Fibroblast of skin of back (primary cell): Measurements from ENCODE around the gene SIL1.
A peak's percentile ranks its signal among the peaks of the same experiment; 100 is the strongest.

Source experiments
- DNase-seq: peaks from one replicate; pipeline ENCODE4 v3.0.0-alpha.2; 2013

SIL1 gene

DNA sequence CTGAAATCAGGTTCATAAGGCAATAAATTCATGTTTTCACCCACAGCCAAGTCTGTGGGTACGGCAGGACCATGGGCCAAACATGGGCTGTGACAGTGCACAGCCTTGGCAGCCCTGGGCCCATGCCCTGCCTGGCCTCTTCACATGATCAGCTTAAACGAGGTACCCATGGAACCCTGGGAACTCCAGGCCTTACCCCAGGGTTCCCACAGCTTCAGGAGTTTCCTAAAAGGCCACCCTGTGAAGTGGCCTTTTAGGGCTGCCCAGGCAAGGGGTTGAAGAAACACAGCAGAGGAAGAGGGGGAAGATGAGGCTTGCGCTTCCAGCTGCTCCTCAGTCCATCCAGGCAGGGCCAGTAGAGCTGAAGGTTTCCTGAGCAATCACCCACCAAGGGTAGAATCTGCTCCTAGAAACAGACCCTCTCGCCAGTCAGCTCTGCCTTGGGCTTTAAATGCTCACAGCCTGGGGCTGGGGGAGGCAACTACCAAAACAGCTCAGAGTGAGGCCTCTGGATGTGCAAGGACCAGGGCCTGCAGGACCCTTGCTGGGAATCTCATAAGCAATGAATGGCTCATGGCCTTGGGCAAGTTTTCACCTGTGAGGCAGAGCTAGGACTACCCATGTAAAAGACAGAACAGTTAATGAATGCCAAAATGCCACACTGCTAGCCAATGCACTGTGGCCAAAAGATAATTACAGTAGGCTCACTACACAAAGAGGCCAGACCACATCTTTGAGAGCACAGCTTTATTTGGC, 243.7 kb downstream of the SIL1 start:
- DNase-seq: no peak

- DNase-seq: peak; percentile 86
Observed at GRCh38 chr5:138953387-138954256, 244.5 kb downstream of the SIL1 start.

DNA sequence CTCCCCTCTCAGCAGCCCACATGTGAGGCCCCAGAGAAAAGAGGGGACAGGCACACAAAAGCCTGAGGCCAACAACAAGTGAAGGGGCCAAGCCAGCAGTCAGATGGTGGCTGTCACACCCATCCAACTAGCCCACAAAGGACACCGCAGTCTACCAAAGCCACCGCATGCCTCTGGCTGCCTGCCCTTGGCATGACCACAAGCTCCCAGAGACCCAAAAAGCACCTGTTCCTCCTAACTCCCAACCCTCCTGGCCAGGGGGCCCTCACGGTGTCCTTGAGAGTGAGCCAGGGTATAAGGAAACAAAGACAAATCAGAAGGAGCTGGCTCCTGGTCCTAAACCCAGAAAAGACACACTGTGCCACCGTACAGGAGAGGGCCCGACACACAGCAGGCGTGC, 245.2 kb downstream of the SIL1 start:
- no peak for DNase-seq

GRCh38 chr5:138951986-138952735, 246.0 kb downstream of the SIL1 start:
- DNase-seq: no peak

DNA sequence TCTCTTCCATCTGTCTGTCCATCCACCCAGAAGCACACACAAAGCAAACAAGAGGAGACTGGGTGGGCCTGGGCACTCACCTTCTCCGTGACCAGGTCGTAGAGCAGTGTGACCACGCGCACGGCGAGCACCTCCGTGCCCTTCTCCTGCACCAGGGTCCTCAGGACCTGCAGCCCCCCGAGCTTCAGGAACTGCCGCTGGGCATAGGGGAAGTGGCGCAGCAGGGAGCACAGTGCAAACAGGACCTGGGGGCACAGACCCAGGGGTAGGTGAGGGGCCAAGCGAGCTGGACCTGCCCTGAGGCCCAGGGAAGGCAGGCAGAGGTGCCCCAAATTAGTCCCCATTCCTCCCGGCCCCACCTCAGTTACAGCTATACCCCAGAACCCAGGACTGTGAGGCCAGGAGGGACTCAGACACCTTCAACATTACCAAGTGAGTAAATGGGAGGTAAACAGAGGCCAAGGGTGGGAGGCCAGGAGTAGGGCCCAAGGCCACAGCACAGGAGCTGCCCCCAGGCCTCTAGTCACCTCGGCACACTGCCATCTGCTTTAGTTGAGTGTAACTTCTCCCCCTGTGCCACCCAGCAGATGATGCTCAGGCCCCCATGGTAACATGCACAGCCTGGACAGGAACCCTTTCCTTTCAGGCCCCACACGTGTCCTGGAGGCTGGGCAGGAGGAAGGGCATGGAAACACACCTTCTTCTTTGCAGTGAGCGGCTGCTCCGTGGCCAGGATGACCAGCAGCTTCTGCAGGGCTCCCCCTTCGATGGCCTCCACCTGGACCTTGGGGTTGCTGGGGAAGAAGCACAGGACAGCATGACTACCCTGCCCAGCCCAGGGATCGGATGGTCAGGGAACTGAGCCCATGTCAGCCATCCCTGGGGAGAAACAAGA, 246.8 kb downstream of the SIL1 start:
- DNase-seq: no peak

DNA sequence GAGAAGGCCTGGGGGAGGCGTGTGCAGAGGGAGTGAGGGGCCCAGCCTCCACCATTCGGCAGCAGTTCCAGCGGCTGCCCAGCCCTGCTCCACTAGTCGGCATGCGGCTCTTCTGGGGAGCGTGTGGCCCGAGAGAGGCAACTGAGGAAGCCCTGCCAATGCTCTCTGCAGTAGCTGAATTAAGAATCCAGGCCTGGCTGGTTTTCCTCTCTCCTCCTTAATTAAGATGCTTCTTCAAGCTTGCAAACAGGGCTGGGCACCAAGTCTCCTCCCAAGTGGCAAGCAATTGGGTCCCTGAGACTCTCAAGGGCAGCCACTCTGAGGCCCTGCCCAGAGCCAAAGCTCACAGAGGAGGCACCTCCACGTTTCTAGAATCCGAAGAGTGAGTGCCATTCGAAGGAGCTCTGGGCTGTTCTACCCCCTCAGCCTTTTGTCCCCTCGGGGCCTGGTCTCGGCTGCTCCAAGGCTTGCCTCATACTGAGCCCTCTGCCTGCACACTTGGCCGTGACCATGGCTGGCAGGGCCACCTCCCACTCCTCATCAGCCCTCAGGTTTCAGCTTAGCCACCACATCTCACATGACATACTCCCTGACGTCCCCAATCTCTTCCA, 247.6 kb downstream of the SIL1 start:
- DNase-seq: no peak

GRCh38 chr5:138949988-138950387, 248.2 kb downstream of the SIL1 start:
- DNase-seq: no peak

GRCh38 chr5:138949223-138949574, 249.0 kb downstream of the SIL1 start:
- no peak for DNase-seq

GRCh38 chr5:138948471-138949222, 249.5 kb downstream of the SIL1 start:
- DNase-seq: no peak

DNA sequence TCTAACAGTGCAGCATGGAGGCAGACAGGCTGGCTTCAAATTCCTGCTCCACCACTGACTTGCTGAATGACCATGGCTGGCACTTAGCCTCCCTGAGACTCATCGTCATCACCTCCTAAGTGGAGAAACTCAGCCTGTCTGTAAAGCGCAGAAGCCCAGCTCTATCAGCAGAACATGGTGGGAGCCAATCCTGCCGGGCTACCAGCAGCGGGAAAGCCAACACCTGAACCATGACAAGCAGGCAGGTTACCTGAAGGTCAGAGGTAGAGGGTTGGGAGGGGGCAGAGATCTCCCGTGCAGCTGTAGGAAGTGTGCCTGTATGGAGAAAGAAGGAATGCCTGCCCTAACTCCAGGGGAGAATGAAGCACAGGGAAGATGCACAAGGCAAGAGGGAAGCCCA, 250.4 kb downstream of the SIL1 start:
- no peak for DNase-seq

DNA sequence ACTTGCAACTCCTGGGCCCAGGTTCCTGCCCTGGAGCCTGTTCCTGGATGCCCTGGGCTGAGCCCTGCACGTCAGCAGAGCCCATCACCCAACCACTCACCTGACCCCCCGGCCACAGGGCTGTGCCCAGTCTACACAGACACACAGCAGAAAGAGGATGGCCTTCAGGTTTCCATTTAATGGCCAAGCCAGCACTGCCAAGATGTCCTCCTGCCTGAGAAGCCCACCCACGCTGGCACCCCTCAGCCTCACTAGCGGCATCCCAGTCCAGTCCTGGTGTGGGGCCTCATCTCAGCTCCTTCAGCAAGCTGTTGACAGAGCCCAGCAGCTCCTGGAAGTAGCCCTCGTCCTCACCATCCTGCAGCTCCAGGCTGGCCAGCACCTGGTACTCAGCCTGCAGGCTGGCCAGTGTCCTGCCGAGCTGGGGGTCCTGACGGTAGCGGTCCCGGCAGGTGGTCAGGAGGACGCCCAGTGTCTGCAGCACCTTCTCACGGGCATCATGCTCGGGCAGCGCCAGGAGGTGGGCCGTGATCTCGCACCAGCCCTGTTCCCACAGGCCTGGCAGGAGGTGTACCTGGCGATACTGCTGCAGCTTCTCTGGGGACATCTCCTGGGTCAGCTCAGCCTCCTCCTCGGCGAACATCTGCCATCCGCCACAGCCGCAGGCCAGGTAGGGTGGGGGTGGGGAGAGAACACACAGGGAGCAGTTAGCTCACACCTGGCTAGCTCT, 251.2 kb downstream of the SIL1 start:
- no peak for DNase-seq

- no peak for DNase-seq
Observed at GRCh38 chr5:138946241-138946623, 251.9 kb downstream of the SIL1 start.

DNA sequence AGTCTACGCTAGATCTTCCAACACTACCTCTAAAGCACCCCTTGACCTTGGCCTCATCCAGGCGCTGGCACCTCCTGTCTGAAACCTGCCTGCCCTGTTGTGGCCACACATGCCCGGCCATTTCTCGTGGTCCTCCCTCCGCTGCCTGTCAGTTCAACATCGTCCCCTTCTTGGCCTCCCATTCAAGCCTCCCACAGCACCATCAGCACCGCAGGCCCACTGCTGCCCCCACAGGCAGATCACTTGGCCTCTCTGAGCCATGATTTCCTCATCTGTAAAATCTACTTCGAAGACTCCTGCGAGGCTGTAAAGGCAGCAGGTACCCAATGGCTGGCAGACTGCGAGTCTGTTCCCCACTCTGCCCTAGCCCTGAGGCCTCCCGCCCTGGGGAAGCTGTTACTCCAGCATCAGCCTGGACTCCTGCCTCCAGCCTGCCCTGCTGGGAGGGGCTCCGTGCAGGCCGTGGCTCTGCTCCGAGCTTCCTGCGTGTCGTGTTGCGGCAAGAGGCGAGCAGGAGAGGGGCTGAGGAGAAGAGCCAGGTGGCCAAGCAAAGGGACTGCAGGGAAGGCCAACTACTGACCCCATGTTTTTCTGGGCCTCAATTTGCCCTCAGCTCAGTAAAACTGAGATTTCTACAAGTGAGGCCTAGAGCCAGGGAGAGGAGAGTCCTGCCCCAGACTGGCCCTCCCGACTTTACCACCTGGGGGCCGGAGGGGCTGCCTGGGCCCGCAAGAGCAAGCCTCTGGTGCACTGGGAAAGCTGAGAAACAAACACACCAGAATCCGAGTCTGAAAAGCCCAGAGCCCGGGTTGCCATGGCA, 252.5 kb downstream of the SIL1 start:
- no peak for DNase-seq

DNA sequence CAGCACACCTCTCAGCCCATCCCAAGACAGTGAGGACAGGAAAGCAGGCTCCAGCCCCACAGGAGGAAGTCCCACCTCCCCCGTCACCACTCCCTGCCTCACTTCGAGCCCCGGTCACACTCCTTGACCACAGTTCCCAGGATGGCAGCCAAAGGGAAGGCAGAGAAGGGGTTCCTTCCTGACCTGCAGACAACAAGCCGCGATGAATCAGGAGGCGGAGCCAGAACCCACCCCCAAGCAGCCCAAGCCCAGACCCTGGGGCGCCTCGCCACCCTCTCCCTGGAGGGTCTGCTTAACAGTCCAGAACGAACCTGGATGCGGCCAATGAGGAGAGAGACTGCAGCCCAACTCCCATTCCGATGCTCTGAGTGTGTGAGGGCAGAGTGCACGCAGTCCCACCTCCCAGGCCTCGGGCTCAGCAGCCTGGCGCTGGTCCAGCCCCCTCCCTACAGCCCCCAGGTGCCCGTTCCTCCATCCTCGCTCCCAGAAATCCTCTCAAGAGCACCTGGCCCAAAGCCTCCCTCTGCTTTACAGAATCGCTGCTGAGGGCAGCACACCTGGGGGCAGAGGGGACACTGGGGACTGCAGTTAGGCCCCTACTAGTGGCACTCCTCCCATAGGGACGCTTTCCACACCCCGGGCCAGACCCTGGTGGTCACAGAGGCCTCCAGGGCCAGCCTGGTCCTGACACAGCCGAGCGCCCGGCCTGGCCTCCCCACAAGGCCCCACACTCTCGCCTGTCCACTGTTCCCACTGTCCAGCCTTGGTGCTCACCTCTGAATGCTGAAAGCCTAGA, 253.4 kb downstream of the SIL1 start:
- no peak for DNase-seq

GRCh38 chr5:138943599-138944173, 254.5 kb downstream of the SIL1 start:
- DNase-seq: no peak

- no peak for DNase-seq
Observed at GRCh38 chr5:138942861-138943260, 255.3 kb downstream of the SIL1 start.

DNA sequence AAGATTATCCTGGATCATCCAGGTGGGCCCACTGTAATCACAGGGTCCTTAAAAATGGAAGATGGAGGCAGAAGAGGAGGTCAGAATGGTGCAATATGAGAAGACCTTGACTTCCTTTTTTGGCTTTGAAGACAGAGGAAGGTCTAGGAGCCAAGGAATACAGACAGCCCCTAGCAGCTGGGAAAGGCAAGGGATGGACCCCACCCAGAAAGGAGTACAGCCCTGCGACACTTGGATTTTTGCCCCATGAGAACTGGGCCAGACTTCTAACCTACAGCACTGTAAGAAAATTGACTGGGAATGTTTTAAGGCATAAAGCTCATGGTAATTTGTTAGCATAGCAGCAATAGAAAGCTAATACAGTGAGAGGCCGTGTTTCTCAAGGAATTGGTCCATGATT, 256.1 kb downstream of the SIL1 start:
- DNase-seq: no peak

GRCh38 chr5:138938526-138938925, 259.6 kb downstream of the SIL1 start:
- DNase-seq: no peak
